ENCODE data around the gene ZNF618. TPM values are rescaled to one million over a fixed set of nuclear protein-coding genes. Genes with fewer than 3 reads are reported as not detected.
A peak's percentile ranks its signal among the peaks of the same experiment; 100 is the strongest.
"Not testable (repeated sequence)": the region's sequence is repeated elsewhere in the genome, so short reads cannot be mapped to it uniquely, and the experiment has no call there.

Gene ZNF618
- total RNA-seq, 1 experiment from 2014 or later: 3.6 TPM

DNA sequence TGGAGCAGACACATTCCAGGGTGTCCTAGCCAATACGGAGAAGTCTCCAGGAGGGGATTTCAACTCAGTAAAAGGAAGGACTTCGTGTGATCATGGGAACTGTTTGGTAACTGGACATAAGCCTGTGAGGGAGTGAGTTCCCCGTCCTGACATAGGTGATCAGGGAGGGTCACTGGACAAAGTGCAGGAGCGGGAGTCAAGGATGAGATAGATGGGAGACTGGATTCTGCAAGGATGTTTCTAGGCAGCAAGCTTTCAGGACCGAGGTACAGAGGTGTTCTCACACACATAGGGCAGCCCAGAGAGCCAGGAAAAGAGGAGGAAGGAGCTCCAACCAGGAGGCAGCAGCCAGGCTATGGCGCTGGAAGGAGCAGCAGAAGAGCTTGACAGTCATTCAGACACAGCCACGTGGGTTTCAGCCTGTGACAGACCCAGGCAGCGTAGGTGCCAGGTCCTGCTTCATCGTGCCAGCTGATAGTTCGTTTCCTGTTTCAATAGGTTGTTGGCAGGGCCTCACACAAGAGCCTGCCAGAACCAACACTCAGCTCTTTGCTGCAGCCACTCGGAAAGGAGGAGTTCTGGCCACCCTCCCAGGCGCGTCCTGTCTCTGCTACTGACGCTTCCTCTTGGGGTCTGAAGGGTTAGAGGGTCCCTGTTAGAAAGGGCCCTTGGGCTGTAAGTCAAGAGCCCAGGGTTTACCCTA, 117.9 kb downstream of the ZNF618 start:
- H3K27me3 ChIP-seq: no peaks in the 10 kb centered on the region
- DNase-seq: peak; percentile 97

DNA sequence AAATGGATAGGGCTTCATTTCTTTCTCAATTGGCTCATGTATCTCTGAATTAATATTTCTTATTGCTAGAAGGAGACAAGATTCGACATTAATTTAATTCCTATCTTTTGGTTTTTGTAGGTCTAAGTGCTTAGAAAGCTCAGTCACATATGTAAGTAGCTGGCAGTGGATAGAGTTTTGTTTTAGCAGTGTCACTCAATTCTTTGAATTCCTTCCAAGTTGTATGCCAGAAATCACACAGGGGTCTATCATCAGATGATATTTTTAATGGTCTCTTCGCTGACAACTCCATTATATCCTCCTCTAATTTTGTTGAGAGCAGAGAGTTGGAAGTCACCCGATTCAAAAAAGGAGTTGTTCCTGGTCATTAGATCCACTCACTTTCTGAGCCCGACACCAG, 119.3 kb downstream of the ZNF618 start:
- H3K36me3 ChIP-seq: no peaks in the 10 kb centered on the region; the same call in 1 of the 2 replicates
- H3K4me3 ChIP-seq: no peak overlapping the region
- DNase-seq: no peak
- H3K27me3 ChIP-seq: no peaks in the 10 kb centered on the region
- no peaks in the 10 kb centered on the region for H3K9me3 ChIP-seq

More for the DNA sequence above, 117.9 kb downstream of the ZNF618 start:
- Histone ChIP-seq H3K36me3 (no peaks in the 10 kb centered on the region; the same call in 1 of the 2 replicates), H3K9me3 (no peaks in the 10 kb centered on the region), H3K4me3 (no peak overlapping the region)

DNA sequence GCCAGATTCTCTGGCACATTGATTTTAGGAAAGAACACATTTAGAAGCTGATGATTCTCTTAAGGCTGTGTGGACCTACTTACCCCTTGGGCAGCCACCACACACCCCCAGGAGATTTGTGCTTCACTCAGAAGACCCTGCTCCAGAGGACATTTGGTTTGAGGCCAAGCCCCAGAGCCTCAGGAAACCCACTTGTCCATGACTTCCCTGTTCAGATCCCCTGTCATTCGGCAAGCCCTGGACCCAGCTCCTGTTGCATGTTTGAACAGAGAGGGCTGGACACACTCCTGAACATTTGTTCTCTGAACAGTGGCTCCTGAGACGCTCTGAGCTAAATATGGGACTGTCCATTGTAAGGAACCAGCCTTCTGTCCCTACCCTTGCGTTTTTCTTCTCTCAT, 119.9 kb downstream of the ZNF618 start:
- no peak for DNase-seq
- no peaks in the 10 kb centered on the region; the same call in 1 of the 2 replicates for H3K36me3 ChIP-seq
- no peaks in the 10 kb centered on the region for H3K27me3 ChIP-seq
- no peaks in the 10 kb centered on the region for H3K9me3 ChIP-seq
- no peak overlapping the region for H3K4me3 ChIP-seq

DNA sequence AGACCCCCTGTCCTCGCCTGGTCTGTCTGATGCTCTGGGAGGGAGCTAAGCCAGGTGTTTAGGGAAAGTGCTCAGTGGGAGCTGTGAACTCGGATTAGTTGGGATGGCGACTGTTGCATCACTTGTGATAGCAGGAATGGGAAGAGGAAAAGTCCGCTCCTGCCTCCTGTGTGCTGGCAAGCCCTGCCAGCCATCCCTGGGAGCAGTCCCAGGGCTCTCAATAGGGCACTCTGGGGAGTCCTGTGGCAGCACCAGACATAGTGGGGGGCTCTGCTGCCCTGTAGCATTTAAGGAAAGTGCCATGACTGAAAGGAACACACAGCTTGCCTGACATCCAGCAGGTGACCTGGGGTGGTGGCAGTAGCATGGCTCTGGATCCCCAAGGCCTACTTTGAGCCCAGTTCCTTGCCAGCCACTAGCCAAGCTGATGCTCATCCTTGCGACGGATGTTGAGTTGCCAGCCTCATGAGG, 120.5 kb downstream of the ZNF618 start:
- H3K9me3 ChIP-seq: no peaks in the 10 kb centered on the region
- no peak overlapping the region for H3K4me3 ChIP-seq
- no peaks in the 10 kb centered on the region for H3K27me3 ChIP-seq
- no peak for DNase-seq
- no peaks in the 10 kb centered on the region; the same call in 1 of the 2 replicates for H3K36me3 ChIP-seq

DNA sequence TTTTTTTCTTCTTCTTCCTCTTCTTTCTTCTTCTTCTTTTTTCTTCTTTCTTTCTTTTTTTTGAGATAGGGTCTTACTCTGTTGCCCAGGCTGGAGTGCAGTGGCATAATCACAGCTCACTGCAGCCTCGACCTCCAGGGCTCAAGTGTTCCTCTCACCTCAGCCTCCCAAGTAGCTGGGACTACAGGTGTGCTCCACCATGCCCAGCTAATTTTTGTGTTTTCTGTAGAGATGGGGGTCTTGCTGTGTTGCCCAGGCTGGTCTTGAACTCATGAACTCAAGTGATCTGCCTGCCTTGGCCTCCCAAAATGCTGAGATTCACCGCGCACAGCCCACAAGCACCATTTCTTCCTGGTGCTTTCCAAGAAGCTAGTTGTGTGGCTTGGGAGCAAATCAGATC, 121.0 kb downstream of the ZNF618 start:
- not testable (repeated sequence) for H3K4me3 ChIP-seq, H3K9me3 ChIP-seq, DNase-seq, H3K27me3 ChIP-seq, H3K36me3 ChIP-seq

DNA sequence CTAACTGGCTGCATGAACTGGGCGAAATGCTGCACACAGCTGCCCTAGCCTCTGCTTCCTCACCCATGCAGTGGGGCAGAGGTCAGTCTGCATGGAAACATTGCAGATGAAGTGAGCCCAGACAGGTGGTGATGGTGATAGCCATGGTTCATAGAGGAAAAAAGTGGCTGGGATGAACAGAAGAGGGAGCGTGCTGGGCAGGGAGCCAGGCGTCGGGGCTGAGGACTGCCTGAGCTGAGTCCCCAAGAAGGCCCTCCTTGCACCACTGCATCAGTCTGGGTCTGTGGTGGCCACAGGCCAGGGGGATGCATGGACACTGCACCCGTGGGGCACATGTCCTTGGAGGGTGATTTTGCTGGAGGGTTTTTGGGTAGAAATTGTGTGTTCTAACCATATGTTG, 121.5 kb downstream of the ZNF618 start:
- H3K9me3 ChIP-seq: no peaks in the 10 kb centered on the region
- no peak for DNase-seq
- H3K4me3 ChIP-seq: no peak overlapping the region
- no peaks in the 10 kb centered on the region for H3K27me3 ChIP-seq
- H3K36me3 ChIP-seq: no peaks in the 10 kb centered on the region; the same call in 1 of the 2 replicates

DNA sequence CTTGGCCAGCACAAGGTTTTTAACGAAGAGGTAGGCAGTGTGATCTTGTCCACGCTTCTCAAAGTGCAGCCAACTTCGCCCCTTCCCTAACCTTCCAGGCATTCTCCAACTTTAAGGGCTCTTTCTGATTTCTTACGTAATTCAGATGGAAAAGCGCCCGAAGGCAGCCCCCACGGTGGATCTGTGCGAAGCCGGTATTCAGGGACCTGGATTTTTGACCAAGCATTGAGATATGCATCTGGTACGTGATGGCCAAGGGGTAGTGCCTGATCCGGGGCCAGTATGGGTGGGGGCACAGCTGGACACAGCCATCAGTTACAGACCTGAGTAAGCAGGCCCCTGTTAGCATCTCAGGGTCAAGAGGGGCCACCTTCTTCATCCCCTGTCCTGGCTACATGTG, 122.0 kb downstream of the ZNF618 start:
- H3K4me3 ChIP-seq: no peak overlapping the region
- no peaks in the 10 kb centered on the region for H3K9me3 ChIP-seq
- no peak for DNase-seq
- no peaks in the 10 kb centered on the region for H3K27me3 ChIP-seq
- no peaks in the 10 kb centered on the region; the same call in 1 of the 2 replicates for H3K36me3 ChIP-seq

DNA sequence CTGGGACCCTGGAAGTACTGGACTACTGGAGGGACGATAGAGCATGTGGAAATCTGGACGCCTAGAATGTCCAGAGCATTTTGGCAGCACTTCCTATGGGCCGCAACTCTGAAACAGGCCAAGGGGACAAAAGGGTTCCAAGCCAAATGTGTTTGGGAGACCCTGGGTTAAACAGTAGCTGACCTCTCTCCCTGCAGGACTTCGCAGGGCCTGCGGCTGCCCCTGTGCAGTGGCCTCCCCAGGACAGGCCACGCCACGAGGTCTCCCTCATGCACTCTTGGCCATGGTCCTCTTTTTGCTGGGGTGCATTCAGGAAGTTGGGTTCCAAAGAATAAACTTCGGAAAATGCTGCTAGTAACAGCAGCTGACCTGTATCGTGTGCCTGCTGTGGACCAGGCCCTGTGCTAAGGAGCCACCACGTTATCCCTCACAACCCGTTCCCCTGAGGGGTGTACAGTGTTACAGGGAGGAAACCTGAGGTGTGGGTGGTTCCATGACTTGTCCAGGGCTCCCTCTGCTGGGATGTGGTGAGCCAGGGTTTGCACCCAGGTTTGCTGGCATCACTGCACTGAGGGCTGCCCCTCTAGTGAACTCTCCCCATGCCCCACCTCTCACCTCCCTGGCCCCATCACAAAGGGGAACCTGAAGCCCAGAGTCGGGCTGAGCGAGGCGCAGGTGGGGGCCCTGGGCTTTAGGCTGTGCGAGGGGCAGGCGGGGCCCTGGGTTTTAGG, 122.6 kb downstream of the ZNF618 start:
- no peak overlapping the region for H3K4me3 ChIP-seq
- H3K36me3 ChIP-seq: no peaks in the 10 kb centered on the region; the same call in 1 of the 2 replicates
- DNase-seq: no peak
- no peaks in the 10 kb centered on the region for H3K9me3 ChIP-seq
- no peaks in the 10 kb centered on the region for H3K27me3 ChIP-seq

DNA sequence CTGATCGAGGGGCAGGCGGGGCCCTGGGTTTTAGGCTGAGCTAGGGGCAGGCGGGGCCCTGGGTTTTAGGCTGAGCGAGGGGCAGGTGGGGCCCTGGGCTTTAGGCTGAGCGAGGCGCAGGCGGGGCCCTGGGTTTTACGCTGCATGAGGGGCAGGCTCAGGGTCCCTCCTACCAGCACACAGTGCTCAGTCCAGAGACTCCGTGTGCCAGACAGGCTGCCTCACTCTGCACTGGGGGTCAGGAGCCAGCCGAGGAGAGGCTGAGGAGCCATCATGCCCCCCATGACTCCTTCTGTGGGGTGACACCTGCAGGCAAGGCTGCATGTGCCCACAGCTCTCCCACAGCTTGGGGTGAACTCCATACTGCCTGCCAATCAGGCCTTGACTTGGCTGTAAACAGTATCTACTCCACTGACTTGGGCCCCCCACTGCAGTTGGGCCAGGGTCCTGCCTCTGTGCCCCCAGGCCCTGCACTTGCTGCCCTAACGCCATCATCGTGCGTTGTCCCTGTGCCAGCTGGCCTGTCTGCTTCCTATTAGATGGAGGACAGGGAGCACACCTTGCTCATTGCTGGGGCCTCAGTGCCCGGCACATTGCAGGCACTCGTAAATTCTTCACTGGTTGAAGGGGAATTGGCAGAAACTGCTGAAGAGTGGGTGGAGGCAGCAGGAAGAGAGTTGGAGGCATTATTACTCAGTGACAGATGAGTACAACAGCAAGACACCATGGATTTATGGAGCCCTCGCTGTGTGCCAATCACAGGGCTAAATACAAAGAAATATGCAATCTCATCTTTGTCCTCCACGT, 123.3 kb downstream of the ZNF618 start:
- no peaks in the 10 kb centered on the region; the same call in none of the 2 replicates for H3K36me3 ChIP-seq
- no peaks in the 10 kb centered on the region for H3K9me3 ChIP-seq
- no peaks in the 10 kb centered on the region for H3K27me3 ChIP-seq
- H3K4me3 ChIP-seq: no peak overlapping the region
- peak; percentile 26 for DNase-seq

DNA sequence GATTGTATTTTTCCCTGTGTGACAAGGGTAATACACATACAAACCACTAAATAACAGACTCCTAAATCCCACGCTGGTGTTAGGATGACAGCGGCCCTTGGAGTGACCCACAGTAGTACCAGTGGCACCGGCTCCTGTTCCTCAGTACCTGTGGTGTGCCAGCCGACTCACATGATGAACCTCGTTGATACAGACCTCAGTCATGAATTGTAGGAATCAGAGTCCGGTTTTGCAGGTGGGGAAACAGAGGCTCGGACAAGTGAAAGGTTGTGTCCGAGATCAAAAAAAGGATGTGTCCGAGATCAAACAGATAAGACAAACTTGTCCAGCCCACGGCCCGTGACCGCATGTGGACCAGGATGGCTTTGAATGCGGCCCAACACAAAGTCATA, 124.0 kb downstream of the ZNF618 start:
- Histone ChIP-seq H3K27me3 (no peaks in the 10 kb centered on the region), H3K9me3 (no peaks in the 10 kb centered on the region), H3K36me3 (no peaks in the 10 kb centered on the region; the same call in none of the 2 replicates), H3K4me3 (no peak overlapping the region)
- no peak for DNase-seq

DNA sequence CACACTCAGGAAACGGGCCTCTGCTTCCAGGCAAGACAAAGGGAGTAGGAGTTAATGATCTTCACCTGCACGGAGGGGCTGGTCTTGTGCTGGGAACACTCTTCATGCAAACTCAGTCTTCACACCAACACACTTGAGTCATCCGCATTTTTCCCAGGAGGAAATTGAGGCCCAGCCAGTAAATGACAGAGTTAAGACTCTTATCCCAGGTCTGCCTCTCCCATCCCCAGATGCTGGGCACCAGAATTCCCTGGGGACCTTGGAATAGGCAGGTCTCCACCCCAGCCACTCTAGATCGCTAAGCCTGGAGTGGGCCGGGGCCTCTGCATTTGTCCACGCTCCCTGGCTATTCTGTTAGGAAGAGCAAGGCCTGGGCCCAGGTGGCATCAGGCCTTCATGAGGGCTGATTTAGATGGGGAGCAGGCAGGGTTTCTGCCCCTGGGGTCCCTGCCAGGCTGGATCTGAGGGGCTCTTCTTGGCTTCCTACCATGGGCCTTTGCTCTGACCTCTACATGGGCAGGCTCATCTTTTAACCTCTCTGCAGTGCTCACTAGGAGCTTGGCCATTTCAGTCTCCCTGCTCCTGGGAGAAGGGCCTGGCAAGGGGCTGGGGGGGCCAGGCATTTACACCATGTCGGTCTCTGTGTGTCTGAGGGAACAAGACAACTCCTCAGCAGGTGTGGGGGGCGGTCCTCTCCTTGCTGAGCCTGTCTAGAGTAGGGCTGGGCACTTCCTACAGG, 124.7 kb downstream of the ZNF618 start:
- DNase-seq: no peak
- no peaks in the 10 kb centered on the region for H3K27me3 ChIP-seq
- no peaks in the 10 kb centered on the region for H3K9me3 ChIP-seq
- no peak overlapping the region for H3K4me3 ChIP-seq
- no peaks in the 10 kb centered on the region; the same call in none of the 2 replicates for H3K36me3 ChIP-seq

DNA sequence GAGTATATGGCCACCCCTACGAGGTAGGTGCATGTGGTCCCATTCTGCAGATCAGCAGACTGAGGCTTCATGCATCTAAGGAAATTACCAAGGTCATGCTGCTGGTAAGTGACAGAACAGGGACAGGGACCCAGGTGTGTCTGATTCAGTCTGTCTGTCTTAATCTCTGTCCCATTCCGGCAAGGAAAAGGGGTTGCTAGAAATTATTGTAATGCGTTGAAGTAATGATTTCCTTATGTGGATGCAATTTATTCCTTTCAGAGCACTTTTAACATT, 125.2 kb downstream of the ZNF618 start:
- H3K4me3 ChIP-seq: no peak overlapping the region
- H3K9me3 ChIP-seq: no peaks in the 10 kb centered on the region
- no peak for DNase-seq
- H3K27me3 ChIP-seq: no peaks in the 10 kb centered on the region
- H3K36me3 ChIP-seq: no peaks in the 10 kb centered on the region; the same call in none of the 2 replicates

DNA sequence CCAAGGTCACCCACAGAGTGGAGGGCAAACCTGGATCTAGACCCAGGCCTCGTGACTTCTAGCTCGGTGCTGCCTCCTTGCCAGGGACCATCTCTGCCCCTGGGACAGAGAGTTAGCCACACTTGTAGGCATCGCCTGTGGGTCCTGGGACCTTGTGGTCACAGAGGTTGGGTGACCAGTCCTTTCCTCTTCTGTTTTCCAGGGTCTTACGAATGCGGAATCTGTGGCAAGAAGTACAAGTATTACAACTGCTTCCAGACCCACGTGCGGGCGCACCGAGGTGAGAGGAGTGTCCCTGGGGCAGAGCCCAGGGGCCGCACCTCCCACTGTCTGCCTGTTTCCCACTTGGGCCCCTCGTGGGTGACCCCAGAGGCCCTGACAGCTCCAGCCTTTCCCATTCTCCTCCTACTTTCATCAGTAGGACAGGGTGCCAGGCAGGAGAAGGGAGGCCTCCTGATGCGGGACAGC, 125.7 kb downstream of the ZNF618 start:
- Histone ChIP-seq H3K4me3 (no peak overlapping the region), H3K27me3 (no peaks in the 10 kb centered on the region), H3K9me3 (no peaks in the 10 kb centered on the region), H3K36me3 (peaks cover 3% of the 10 kb centered on the region)
- no peak for DNase-seq

DNA sequence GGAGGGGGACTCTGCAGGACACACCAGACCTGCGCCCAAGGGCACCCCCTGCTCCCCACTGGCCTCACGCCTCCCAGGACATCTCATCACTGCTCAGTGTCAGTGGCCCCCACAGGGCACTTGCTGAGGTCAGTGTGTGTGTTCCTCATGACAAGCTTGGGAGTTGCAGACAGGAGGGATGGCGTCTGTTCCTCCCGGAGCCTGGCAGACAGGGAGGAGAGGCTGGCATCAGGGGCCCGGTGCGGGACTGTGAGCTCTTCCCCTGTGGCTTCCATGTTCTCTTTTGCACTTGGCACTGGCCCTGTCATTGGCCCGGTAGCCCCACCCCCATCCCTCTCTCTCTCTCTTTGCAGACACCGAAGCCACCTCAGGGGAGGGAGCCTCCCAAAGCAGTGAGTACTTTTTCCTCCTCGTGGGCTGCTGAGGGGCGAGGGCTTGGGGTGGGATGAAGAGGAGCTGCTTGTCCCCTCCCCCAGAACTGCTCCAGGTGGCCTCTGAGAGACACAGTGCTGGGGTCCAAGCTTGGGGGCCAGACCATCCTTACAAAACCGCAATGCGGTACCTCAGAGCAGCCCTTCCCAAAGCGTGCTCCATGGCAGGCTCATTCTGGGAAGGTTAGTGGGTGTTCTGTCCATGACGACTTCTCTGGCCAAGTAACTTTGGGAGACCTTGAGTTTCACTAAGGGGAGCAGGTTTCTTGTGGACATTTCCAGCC, 126.3 kb downstream of the ZNF618 start:
- H3K36me3 ChIP-seq: peaks cover 7% of the 10 kb centered on the region
- DNase-seq: no peak
- H3K27me3 ChIP-seq: no peaks in the 10 kb centered on the region
- no peak overlapping the region for H3K4me3 ChIP-seq
- H3K9me3 ChIP-seq: no peaks in the 10 kb centered on the region

DNA sequence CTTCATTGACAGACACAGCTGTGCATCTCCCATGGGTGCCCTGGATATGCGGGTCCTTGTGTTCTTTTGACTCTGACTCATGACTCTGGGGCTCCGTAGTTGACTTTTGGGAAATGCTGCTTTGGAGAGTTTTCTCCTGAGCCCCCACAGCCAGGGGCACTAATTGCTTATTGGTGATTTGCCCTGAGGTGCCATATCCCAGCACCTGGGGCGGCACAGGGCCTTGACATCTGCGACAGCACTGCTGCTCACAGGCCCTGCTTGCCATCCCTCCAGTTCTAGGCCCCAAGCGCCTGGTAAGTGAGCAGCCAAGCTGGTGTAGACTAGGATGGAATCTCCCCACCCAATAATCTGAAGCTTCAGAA, 126.9 kb downstream of the ZNF618 start:
- Histone ChIP-seq H3K36me3 (peaks cover 8% of the 10 kb centered on the region), H3K9me3 (no peaks in the 10 kb centered on the region), H3K27me3 (no peaks in the 10 kb centered on the region), H3K4me3 (no peak overlapping the region)
- DNase-seq: no peak

DNA sequence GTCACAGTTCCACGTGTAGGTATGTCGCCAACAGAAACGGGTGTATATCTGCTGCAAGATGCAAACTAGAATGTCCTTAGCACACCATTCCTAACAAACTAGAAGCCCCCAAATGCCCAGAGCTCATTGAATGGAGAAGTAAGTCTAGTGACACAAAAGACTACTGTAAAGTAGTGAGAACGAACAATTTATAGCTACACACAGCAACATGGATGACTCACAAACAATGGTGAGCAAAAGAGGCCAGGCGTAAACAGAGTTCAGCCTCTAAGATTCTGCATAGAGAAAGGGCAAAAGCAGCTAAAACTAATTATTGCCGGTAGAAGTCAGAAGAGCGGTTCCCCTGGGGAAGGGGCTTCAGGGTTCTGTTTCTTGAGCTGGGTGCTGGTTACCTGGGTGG, 127.2 kb downstream of the ZNF618 start:
- DNase-seq: no peak
- Histone ChIP-seq H3K27me3 (no peaks in the 10 kb centered on the region), H3K9me3 (no peaks in the 10 kb centered on the region), H3K36me3 (peaks cover 8% of the 10 kb centered on the region), H3K4me3 (no peak overlapping the region)
